Stimulated activated CD4-positive, alpha-beta T cell treated with anti-CD3 and anti-CD28 coated beads, Interleukin-2, amount 100 ng/mL, for 24 hours (primary cell): ENCODE measurements around the gene PHAF1.

Experiments used
- DNase-seq, 2 donors: peaks; one replicate each; pipeline ENCODE4 v3.0.0-alpha.2; 2020

Gene PHAF1

GRCh38 chr16:67109407-67110135 is at the start of gene PHAF1:
TSS of gene PHAF1 (plus strand) at chr16:67109941. CDS start at chr16:67110176, 235 bp downstream.
- DNase-seq = peak; percentile 96 to 98

DNA sequence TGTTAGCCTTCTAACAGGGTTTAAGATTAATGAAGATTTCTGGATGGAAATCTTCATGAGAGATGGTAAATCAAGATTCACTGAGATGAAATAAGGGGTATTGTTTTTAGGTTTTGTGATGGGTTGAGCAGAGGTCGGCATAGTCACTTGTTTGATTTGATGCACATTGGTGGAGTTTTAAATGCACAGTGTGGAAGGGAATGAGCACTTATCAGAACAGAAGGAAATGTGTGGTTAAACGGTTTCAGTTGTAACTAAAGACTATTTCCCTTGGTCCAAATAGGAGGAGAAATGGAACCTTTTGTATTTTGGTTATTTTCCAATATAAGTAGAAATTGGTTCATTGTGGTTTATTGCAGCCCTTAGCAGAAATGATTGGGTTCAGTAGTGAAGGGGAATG is 46.7 kb upstream of the PHAF1 start:
- DNase-seq = no peak

DNA sequence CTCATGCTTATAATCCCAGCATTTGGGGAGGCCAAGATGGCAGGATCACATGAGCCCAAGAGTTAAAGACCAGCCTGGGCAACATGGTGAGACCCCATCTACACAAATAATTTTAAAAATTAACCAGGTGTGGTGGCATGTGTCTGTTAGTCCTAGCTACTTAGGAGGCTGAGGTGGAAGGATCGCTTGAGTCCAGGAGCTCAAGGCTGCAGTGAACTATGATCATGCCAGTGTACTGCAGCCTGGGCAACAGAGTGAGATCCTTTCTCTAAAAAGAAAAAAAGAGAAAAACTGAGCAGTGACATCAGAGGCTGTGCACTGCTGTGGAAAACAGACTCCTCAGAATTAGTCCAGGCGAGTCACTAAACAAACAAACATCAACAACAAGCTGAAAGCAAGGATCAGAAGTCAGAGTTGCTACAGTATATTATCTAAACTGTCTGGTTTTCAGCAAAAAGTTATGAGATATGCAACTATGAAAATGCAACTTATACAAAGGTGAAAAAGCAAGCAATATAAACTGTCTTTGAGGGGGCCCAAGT is 41.5 kb upstream of the PHAF1 start:
- DNase-seq = no peak

- no peak for DNase-seq
Measured at GRCh38 chr16:67071476-67072048, 38.2 kb upstream of the PHAF1 start.

DNA sequence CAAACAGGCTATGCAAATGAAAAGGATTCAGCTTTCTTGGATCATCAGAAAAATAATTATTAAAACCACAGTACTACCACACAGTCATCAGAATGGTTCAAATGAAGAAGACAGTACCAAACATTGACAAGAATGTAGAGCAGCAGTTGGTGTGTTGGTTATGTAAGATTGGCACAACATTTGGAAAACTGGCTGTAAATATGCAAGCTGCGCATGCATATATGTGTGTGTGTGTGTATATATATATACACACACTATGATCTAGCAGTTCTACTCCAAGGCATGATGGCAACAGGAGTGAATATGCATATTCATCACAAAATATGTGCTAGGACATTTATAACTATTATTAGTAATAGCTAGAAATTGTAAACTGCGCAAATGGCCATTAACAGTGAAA is 34.4 kb upstream of the PHAF1 start:
- DNase-seq = no peak

DNA sequence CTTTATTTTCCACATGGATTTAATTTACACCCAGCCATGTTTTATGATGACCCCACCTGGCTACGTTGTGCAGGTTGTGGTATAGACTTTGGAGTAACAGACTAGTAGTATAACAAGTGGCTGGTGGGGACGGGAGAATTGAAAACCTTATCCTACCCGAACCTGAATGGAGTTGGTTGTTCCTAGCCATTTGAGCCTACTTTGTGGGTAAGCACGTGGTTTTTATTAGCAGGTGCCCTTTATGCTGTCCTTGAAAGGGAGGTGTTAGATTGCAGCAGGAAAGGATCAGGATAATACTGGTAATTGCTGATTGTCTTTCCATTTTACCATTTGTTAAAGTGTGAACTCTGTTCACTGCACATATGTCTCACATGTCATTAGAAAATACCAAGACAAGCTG is 31.9 kb upstream of the PHAF1 start:
- DNase-seq = no peak

GRCh38 chr16:67082100-67082499 is 27.6 kb upstream of the PHAF1 start:
- DNase-seq = no peak

- DNase-seq = no peak
Measured at GRCh38 chr16:67082891-67083290, 26.9 kb upstream of the PHAF1 start.

DNA sequence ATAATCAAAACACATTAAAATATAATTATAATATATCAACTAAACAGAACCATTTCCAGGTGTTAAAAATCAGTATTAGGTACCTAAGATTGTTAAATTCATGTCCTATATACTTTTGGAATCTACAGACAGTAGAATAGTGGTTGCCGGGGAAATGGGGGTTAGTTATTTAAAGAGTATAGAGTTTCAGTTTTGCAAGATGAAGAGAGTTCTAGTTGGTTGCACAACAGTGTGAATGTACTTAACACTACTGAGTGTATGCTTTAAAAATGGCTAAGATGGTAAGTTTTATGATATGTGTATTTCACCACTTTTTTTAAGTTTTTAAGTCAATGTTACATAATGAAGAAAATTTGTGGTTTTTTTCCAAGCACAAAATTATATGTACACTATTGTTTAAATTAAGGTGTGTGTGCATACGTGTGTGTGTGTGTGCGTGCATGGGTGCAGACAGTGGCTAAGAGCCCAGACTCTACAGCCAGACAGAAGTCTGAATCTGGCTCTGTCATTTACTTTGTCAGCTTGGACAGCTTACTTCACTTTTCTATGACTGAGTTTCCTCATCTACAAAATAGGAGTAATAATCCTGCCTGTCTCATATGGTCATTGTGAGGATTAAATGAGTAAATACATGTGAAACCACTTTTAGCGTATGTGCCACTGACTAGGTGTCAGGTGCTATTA is 25.3 kb upstream of the PHAF1 start:
- no peak for DNase-seq

DNA sequence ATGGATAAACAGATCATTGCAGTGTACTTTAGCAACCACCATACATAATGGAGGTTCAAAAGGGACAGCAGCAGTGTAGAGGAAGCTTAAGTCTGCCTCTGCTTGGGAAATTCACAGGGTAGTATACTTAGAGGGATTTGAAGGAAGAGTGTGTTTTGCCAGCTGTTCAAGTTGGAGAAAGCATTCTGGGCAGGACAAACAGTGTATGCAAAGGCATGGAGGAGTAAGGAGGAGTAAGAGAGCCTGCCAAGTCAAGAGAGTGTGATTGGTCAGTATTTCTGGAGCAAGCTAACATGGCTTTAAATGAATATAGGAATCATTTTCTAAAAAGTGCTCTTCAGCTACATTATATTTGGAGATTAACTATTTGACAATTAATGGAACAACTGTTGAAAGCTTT is 22.9 kb upstream of the PHAF1 start:
- no peak for DNase-seq

DNA sequence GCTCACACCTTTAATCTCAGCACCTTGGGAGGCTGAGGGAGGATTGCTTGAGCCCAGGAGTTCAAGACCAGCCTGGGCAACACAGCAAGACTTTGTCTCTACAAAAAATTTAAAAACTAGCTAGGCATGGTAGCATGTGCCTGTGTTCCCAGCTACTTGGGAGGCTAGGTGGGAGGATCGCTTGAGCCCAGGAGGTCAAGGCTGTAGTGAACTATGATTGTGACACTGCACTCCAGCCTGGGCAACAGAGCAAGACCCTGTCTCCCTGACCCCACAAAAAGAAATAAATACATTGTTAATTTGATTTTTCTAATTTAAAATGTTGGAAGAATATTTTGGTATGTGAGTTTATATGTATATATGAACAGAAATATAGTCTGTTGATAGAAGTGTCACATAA is 22.4 kb upstream of the PHAF1 start:
- DNase-seq = no peak

DNA sequence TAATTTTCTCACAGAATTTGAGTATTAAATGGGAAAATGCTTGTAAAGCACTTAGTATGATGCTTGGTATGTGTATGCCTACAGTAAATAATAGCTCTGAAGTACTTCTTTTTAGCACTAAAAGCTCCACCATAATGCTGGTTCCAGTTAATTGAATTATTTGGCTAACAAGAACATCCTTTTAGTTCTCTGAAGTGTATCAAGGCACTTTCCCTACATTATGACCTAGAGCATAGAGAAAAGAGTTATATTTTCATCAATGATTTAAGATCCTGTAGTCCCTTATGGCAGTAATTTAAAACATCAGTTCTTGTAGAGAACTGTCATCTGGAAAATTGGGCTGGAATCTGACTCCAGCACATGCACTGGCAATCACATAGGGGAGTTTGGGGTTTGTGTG is 21.9 kb upstream of the PHAF1 start:
- no peak for DNase-seq

DNA sequence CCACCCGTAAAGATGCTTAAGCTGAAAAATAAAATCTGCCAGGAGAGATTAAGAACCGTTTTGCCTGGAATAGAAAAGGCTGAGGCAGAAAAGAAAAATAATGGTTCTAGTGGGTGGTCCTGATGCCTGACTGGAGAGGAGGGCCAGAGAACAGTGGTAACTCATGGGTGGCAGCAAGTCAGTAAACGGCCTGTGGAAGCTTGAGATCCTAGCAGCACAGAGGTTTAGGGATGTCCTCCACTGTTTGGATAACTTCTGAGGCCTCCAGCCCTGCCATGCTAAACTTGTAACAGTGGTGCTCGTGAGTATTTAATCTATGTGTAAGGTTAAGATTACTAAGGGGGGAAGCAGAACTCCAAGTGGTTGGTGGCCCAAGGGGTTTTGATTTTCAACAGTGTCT is 21.2 kb upstream of the PHAF1 start:
- DNase-seq = no peak

DNA sequence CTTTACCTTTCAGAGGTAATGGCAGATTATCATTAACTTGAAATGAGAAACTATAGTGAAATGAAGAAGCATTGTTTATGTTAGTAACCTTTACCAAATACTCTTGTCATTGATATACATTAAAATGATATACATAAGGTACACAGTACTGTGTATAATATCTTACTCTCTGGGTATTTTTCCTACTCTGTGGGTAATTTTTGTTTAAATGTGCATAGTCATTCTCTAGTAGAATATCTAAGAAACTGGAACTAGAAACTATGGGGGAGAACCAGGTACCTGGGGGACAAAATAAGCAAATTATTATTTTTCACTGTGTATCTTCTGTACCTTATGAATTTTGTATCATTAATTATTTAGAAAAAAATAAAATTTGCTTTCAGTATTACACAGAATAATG is 20.6 kb upstream of the PHAF1 start:
- DNase-seq = no peak

GRCh38 chr16:67091906-67092566 is 17.7 kb upstream of the PHAF1 start:
- DNase-seq = no peak

DNA sequence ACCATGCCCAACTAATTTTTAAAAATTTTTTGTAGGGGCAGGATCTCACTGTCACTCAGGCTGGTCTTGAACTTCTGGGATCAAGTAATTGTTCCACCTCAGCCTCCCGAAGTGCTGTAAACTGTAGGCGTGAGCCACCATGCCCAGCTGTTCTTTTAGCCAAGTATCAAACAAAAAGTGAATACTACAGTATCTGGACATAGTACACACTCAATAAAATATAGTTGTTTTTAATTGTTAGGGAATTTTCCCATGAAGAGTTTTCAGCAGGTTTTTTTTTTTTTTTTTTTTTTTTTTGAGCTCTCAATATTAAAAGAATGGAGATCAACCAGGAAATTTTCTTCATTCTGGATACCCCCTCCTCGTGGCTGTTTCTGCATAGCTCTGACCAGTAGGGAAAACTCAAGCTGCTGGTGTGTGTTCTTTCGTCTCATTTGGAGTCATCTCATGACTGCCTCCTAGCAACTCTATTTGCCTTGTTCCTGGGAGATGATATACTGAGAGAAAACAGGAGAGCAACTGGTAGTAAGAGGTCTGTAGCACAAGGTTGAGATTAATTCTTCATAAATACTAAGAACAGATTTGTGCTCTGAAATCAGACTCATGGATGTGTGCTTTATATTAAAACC is 16.5 kb upstream of the PHAF1 start:
- no peak for DNase-seq

DNA sequence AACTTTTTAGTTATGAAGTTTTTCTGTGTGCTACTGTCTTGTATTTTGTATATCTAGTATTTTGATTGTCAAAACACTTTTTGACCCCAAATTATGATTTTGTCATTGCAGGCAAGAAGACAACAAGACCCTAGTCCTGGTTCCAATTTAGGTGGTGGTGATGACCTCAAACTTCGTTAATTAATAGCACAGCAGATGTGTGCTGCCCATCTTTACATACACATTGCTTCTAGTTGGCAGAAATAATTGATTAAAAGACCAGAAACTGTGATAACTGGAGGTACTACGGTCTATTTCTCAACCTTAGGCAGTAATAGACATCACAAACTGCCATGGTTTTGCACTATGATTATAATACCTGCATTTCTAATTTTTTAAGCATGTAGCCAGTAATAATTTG is 11.1 kb upstream of the PHAF1 start:
- no peak for DNase-seq

GRCh38 chr16:67100569-67101310 is 9.0 kb upstream of the PHAF1 start:
- no peak for DNase-seq

DNA sequence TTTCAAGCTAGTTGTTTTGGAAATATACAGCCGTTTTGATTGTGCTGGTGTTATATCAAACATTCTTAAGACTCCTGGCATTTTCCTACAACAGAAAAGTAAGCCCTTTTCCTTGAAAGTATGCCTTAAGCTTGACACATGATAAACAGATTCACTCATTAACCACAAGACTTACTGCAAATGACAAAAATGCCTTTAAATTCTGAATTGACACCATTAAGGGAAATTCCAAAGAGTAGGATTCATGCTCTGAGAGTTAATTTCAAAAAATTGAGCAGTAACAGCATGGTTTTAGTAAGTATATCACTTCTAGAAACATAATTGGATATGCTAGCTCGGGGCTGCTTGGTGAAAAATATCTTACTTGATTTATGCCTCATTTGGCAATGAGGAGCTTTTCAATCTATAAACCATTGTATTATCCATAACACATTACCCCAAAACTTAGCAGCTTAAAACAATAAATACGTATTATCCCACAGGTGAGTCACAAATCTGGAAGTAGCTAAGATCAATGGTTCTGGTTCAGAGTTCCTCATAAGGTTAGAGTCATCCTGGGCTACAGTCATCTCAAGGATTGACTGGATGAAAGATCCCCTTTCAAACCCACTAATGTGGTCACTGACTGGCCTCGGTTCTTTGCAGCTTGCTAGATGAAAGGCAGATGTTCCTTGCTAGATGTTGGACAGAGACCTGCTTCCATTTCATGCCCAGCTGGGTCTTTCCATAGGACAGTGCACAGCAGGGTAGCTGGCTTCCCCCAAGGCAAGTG is 8.2 kb upstream of the PHAF1 start:
- DNase-seq = no peak

DNA sequence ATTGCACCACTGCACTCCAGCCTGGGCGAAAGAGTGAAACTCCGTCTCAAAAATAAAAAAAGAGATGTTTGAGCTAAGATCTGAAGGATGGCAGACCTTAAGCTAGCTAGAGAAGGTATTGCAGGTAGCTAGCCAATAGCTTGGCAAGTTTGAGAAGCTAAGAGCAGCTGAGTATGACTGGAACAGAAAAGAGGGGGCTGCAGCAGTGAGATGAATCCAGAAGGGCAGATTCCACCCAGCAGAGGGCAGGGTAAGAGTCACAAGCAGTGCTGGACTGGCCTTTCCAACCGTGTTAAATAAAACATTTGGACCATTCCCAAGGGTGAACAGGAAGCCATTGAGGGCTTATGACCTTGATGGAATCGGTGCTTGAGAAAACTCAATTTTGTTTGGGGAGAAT is 5.7 kb upstream of the PHAF1 start:
- DNase-seq = no peak

DNA sequence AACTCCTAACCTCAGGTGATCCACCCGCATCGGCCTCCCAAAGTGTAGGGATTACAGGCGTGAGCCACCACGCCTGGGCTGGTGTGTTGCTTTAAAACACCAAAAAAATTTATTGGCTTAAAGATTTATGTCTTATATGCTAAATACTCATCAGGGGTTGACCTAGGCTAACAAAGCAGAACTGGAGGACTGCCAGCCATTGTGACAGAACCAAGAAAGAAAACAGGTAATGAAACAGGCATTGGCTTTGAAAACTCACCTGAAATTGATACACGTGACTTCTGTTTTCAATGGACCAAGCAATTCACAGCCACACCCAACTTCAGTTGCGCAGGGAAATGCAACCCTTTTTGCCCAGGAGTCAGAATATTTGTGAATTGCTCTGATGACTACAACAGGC is 4.9 kb upstream of the PHAF1 start:
- no peak for DNase-seq

DNA sequence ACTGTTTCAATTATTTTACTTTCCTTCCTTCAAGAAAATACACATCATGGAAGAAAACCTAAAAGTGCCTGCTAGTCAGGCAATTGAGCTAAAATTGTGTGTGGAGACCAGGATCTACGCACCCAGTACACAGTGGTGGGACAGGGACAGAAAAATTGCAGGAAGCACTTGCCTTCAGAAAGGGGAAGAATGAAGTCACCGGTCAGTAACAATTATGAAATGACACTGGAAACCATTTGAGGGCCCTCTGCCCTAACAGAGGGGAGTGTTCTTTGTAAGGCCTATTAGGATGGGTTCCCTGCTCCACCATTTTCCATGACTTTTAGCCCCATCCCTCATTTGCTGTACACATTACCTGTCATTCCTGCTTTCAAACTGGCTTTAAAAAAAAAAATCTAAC is 4.5 kb upstream of the PHAF1 start:
- no peak for DNase-seq
